ENCODE results near the gene RNPEP. TPM values are rescaled to one million over a fixed set of nuclear protein-coding genes. Genes with fewer than 3 reads are reported as not detected.
"Not testable (repeated sequence)": the region's sequence is repeated elsewhere in the genome, so short reads cannot be mapped to it uniquely, and the experiment has no call there.

RNPEP gene
- total RNA-seq, 2 experiments from 2014 or later = 48.3 to 50.1 TPM

- Mint-ChIP-seq H3K9me3 (no peaks in the 10 kb centered on the region), H3K36me3 (no peaks in the 10 kb centered on the region), H3K4me1 (ENCODE audit: low read depth) (no peaks in the 10 kb centered on the region), H3K4me3 (no peak overlapping the region), H3K27ac (no peak overlapping the region), H3K27me3 (peaks cover 3% of the 10 kb centered on the region)
- ChIA-PET POLR2A (interaction anchor here (0.5 kb wide), 1 partner anchor 14 kb away, joined by 5 read pairs; no protein-coding TSS in a partner anchor), CTCF (interaction anchor here (0.9 to 2.6 kb wide), 4 partner anchors 13 to 122 kb away, joined by 3 to 14 read pairs (median 6); no protein-coding TSS in a partner anchor)
- intact Hi-C loops (cut with micrococcal nuclease) = no loop called here
- no peak for DNase-seq
Observed at GRCh38 chr1:202013603-202014002, 31.2 kb downstream of the RNPEP start.

GRCh38 chr1:202014060-202014459, 31.6 kb downstream of the RNPEP start:
- Mint-ChIP-seq H3K27me3 (peaks cover 3% of the 10 kb centered on the region), H3K4me1 (ENCODE audit: low read depth) (no peaks in the 10 kb centered on the region), H3K36me3 (no peaks in the 10 kb centered on the region), H3K9me3 (no peaks in the 10 kb centered on the region), H3K27ac (no peak overlapping the region), H3K4me3 (no peak overlapping the region)
- DNase-seq = no peak
- ChIA-PET POLR2A (no interaction called here), CTCF (interaction anchor here (0.9 to 2.6 kb wide), 4 partner anchors 14 to 122 kb away, joined by 3 to 9 read pairs (median 6); no protein-coding TSS in a partner anchor)
- intact Hi-C loops (cut with micrococcal nuclease) = no loop called here

- Mint-ChIP-seq H3K27ac (no peak overlapping the region), H3K4me1 (ENCODE audit: low read depth) (no peaks in the 10 kb centered on the region), H3K36me3 (no peaks in the 10 kb centered on the region), H3K9me3 (no peaks in the 10 kb centered on the region), H3K4me3 (no peak overlapping the region), H3K27me3 (peaks cover 3% of the 10 kb centered on the region)
- ChIA-PET CTCF (interaction anchor here (2.4 kb wide), 1 partner anchor 15 kb away, joined by 9 read pairs; no protein-coding TSS in a partner anchor), POLR2A (no interaction called here)
- DNase-seq = no peak
- intact Hi-C loops (cut with micrococcal nuclease) = no loop called here
Observed at GRCh38 chr1:202014915-202015661, 32.6 kb downstream of the RNPEP start.

- Mint-ChIP-seq H3K27me3 (peaks cover 3% of the 10 kb centered on the region), H3K4me1 (ENCODE audit: low read depth) (no peaks in the 10 kb centered on the region), H3K9me3 (no peaks in the 10 kb centered on the region), H3K36me3 (no peaks in the 10 kb centered on the region), H3K4me3 (no peak overlapping the region), H3K27ac (no peak overlapping the region)
- CTCF ChIA-PET = interaction anchor here (2.4 kb wide), 1 partner anchor 15 kb away, joined by 9 read pairs; no protein-coding TSS in a partner anchor
- POLR2A ChIA-PET = no interaction called here
- intact Hi-C loops (cut with micrococcal nuclease) = no loop called here
- DNase-seq = no peak
Observed at GRCh38 chr1:202015662-202015937, 33.2 kb downstream of the RNPEP start.

- no peak for DNase-seq
- ChIA-PET CTCF (interaction anchor here (0.6 to 2.4 kb wide), 3 partner anchors 16 to 981 kb away, joined by 4 to 9 read pairs (median 6); no protein-coding TSS in a partner anchor), POLR2A (no interaction called here)
- Mint-ChIP-seq H3K27ac (no peak overlapping the region), H3K27me3 (peaks cover 3% of the 10 kb centered on the region), H3K9me3 (no peaks in the 10 kb centered on the region), H3K4me1 (ENCODE audit: low read depth) (no peaks in the 10 kb centered on the region), H3K4me3 (no peak overlapping the region), H3K36me3 (no peaks in the 10 kb centered on the region)
- intact Hi-C loops (cut with micrococcal nuclease) = no loop called here
Observed at GRCh38 chr1:202016022-202016810, 33.8 kb downstream of the RNPEP start.

GRCh38 chr1:202016811-202017748, 34.6 kb downstream of the RNPEP start:
- intact Hi-C loops (cut with micrococcal nuclease) = no loop called here
- no peaks in the 10 kb centered on the region for H3K9me3 Mint-ChIP-seq
- H3K4me3 Mint-ChIP-seq = no peak overlapping the region
- H3K36me3 Mint-ChIP-seq = no peaks in the 10 kb centered on the region
- POLR2A ChIA-PET = no interaction called here
- no peaks in the 10 kb centered on the region for H3K4me1 Mint-ChIP-seq (ENCODE audit: low read depth)
- peaks cover 6% of the 10 kb centered on the region for H3K27me3 Mint-ChIP-seq
- CTCF ChIA-PET = interaction anchor here (0.6 to 1.8 kb wide), 2 partner anchors 17 to 980 kb away, joined by 4 to 6 read pairs; no protein-coding TSS in a partner anchor
- no peak overlapping the region for H3K27ac Mint-ChIP-seq
- no peak for DNase-seq

- no peak overlapping the region for H3K4me3 Mint-ChIP-seq
- H3K4me1 Mint-ChIP-seq (ENCODE audit: low read depth) = no peaks in the 10 kb centered on the region
- no peaks in the 10 kb centered on the region for H3K36me3 Mint-ChIP-seq
- no peak for DNase-seq
- H3K27me3 Mint-ChIP-seq = peaks cover 6% of the 10 kb centered on the region
- no peak overlapping the region for H3K27ac Mint-ChIP-seq
- POLR2A ChIA-PET = no interaction called here
- CTCF ChIA-PET = interaction anchor here (1.8 kb wide), 1 partner anchor 18 kb away, joined by 6 read pairs; no protein-coding TSS in a partner anchor
- H3K9me3 Mint-ChIP-seq = no peaks in the 10 kb centered on the region
- intact Hi-C loops (cut with micrococcal nuclease) = no loop called here
Observed at GRCh38 chr1:202017749-202018467, 35.5 kb downstream of the RNPEP start.

GRCh38 chr1:202018468-202019234, 36.2 kb downstream of the RNPEP start:
- Mint-ChIP-seq H3K4me3 (no peak overlapping the region), H3K4me1 (ENCODE audit: low read depth) (no peaks in the 10 kb centered on the region), H3K27me3 (peaks cover 6% of the 10 kb centered on the region), H3K27ac (no peak overlapping the region), H3K9me3 (no peaks in the 10 kb centered on the region), H3K36me3 (no peaks in the 10 kb centered on the region)
- DNase-seq = no peak
- intact Hi-C loops (cut with micrococcal nuclease) = no loop called here
- POLR2A ChIA-PET = no interaction called here
- CTCF ChIA-PET = interaction anchor here (1.8 kb wide), 1 partner anchor 19 kb away, joined by 6 read pairs; no protein-coding TSS in a partner anchor

GRCh38 chr1:202019235-202019558, 36.7 kb downstream of the RNPEP start:
- H3K27me3 Mint-ChIP-seq; H3K27ac Mint-ChIP-seq; H3K9me3 Mint-ChIP-seq; POLR2A ChIA-PET; H3K4me3 Mint-ChIP-seq; intact Hi-C loops (cut with micrococcal nuclease); H3K4me1 Mint-ChIP-seq (ENCODE audit: low read depth); H3K36me3 Mint-ChIP-seq; DNase-seq: not testable (repeated sequence)
- CTCF ChIA-PET = interaction anchor here (1.0 kb wide), 1 partner anchor 19 kb away, joined by 4 read pairs; no protein-coding TSS in a partner anchor

GRCh38 chr1:202023001-202023433, 40.6 kb downstream of the RNPEP start:
- H3K4me3 Mint-ChIP-seq = no peak overlapping the region
- H3K27ac Mint-ChIP-seq = no peak overlapping the region
- intact Hi-C loops (cut with micrococcal nuclease) = no loop called here
- H3K4me1 Mint-ChIP-seq (ENCODE audit: low read depth) = no peaks in the 10 kb centered on the region
- DNase-seq = no peak
- H3K27me3 Mint-ChIP-seq = peaks cover 3% of the 10 kb centered on the region
- H3K36me3 Mint-ChIP-seq = no peaks in the 10 kb centered on the region
- CTCF ChIA-PET = interaction anchor here (0.7 to 1.0 kb wide), 2 partner anchors 12 to 624 kb away, joined by 3 read pairs; partner anchors contain the start of gene ELF3
- H3K9me3 Mint-ChIP-seq = no peaks in the 10 kb centered on the region
- POLR2A ChIA-PET = no interaction called here
